HG02759 (cell line): ENCODE measurements around the gene TSPAN5.
"Not testable (repeated sequence)": the region's sequence is repeated elsewhere in the genome, so short reads cannot be mapped to it uniquely, and the experiment has no call there.

ENCODE experiments used
- ATAC-seq: cut with Tn5 transposase; IDR thresholded peaks from one replicate; pipeline ENCODE4 v1.9.1; 2021; ENCODE audit warnings: mild to moderate bottlenecking, moderate library complexity; ENCODE audit not compliant: unreplicated experiment

The TSPAN5 gene

GRCh38 chr4:98558471-98559169 lies 99.8 kb downstream of the TSPAN5 start:
- ATAC-seq = no peak

GRCh38 chr4:98557194-98557892 lies 101.1 kb downstream of the TSPAN5 start:
- no peak for ATAC-seq

GRCh38 chr4:98556451-98556850 lies 102.0 kb downstream of the TSPAN5 start:
- ATAC-seq = no peak

- ATAC-seq = no peak
Observed at GRCh38 chr4:98555798-98556445, 102.5 kb downstream of the TSPAN5 start.

GRCh38 chr4:98546910-98547594 lies 111.4 kb downstream of the TSPAN5 start:
- no peak for ATAC-seq

GRCh38 chr4:98544818-98545414 lies 113.5 kb downstream of the TSPAN5 start:
- no peak for ATAC-seq

- ATAC-seq = no peak
Observed at GRCh38 chr4:98544141-98544817, 114.1 kb downstream of the TSPAN5 start.

- ATAC-seq = no peak
Observed at GRCh38 chr4:98542011-98542410, 116.4 kb downstream of the TSPAN5 start.

- no peak for ATAC-seq
Observed at GRCh38 chr4:98540803-98541202, 117.6 kb downstream of the TSPAN5 start.

- ATAC-seq = no peak
Observed at GRCh38 chr4:98539741-98540140, 118.7 kb downstream of the TSPAN5 start.

GRCh38 chr4:98539299-98539698 lies 119.1 kb downstream of the TSPAN5 start:
- no peak for ATAC-seq

- no peak for ATAC-seq
Observed at GRCh38 chr4:98536631-98537030, 121.8 kb downstream of the TSPAN5 start.

GRCh38 chr4:98534146-98534545 lies 124.3 kb downstream of the TSPAN5 start:
- ATAC-seq = not testable (repeated sequence)

GRCh38 chr4:98530572-98530971 lies 127.8 kb downstream of the TSPAN5 start:
- ATAC-seq = no peak

GRCh38 chr4:98529970-98530569 lies 128.3 kb downstream of the TSPAN5 start:
- no peak for ATAC-seq

- no peak for ATAC-seq
Observed at GRCh38 chr4:98528882-98529281, 129.5 kb downstream of the TSPAN5 start.

- no peak for ATAC-seq
Observed at GRCh38 chr4:98527534-98528269, 130.7 kb downstream of the TSPAN5 start.

GRCh38 chr4:98524230-98524629 lies 134.2 kb downstream of the TSPAN5 start:
- ATAC-seq = no peak

- ATAC-seq = no peak
Observed at GRCh38 chr4:98522636-98523395, 135.6 kb downstream of the TSPAN5 start.
